Measurements from ENCODE around the gene CTNND2.

- TF ChIP-seq CTCF (IDR thresholded peaks at IDR 0.05; ENCODE audit: low read length) = no peak
- no peak for TF ChIP-seq EZH2 (optimal IDR thresholded peaks at IDR 0.05; ENCODE audit: low read depth, low read length)
- no peak for TF ChIP-seq EZH2phosphoT487 (IDR thresholded peaks at IDR 0.05; ENCODE audit: low read length)
Observed at GRCh38 chr5:11878814-11879213, 25.4 kb downstream of the CTNND2 start.
